HuH-7 (cell line): ENCODE results near the gene ATP6V0A4.
"Not testable (repeated sequence)": the region's sequence is repeated elsewhere in the genome, so short reads cannot be mapped to it uniquely, and the experiment has no call there.

Source experiments
- DNase-seq: peaks from one replicate; pipeline ENCODE4 v3.0.0; 2011; ENCODE audit warnings: low spot score

Gene ATP6V0A4

DNA sequence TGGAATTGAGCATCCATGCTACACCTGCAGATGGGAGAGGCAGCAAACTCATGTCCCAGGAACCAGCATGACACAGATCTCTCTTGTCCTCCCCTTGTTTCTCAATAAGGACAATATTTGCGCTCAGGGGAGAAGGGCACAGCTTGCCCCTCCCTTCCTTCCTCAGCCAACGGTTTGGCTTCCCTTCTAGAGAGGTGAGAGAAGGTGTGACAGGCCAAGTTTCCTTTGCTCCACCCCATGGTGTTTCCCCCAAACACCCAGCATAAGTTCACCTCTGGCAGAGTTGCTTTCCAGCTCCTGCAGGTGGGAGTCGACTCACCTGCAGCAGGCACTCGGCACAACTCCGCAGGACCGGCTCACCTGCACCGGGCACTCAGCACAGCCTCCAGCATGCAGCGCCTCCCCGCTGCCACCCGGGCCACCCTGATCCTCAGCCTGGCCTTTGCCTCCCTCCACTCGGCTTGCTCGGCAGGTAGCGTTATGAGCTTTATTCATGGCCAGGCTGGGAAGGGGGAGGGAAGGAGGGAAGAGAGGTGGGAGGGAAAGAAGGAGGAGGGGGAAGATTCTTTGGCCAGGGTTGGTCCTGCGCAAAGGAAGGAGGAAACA is at the start of gene ATP6V0A4, which contains the start of gene TMEM213:
Gene ATP6V0A4 (minus strand): TSS at position 482 of the 606 bp plus-strand sequence. CDS start 26,949 bp downstream, outside the sequence.
Gene TMEM213 (plus strand): TSS at position 280 of the 606 bp plus-strand sequence. CDS start 111 bp downstream, at position 391.
- DNase-seq: no peak

DNA sequence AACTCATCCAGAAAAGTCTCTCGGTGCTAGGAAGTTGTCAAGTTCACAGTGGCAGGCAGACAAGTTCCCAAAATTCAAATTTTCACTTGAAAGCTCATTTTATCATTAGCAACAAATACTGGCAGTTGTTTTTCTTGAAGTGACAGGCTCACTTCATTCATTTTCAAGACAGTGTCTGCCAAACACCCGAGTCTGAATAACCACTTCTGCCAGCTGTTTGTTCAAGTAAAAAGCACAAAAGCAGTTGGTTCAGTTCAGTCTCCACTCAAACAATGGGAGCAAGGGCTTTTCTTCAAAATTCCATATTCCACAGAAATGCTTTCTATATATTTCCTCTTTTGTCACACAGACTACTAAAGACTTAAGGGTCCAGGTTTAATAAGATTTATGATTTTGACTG is 47.7 kb upstream of the ATP6V0A4 start:
- no peak for DNase-seq

DNA sequence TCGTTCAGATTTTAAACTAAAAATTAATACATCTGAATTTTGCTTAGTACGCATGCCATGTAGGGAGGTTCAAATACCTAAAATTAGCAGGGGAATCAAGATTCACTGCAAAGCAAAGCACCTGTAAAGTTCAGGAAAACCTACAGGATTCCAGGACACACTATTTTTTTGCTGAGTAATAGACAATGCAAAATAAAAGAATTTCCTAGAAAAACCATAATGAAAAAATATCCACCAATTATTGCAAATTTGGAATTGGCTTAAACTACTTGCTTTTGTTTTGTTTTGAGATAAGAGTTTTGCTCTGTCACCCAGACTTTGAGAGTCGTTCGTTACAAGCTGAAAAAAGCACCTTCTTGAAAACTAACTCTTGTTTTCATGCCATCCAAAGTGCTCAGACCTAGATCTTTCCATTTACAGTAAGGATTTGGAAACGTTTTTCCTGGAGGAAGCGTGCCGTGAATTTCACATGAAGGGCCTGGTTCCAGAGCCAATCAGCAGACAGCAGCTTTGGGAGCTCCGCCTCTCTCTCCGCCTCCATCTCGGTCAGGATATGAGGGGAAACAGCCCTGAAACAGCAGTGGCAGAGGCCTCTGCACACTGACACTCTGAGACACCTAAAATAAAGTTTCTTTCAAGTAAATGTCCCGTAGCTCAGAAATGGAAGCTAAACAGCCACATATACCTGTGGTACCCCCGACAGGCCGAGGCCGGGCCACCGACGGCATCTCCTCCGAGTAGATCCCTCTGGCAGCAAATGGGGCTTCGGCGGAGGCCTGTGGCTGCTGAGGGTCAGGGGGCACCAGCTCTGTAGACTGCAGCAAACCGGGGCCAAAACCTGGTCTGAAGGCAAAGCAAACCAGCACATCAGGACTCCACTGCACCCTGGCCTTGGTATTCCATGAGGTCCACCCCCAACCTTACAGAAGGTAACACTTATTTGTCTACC is 45.9 kb upstream of the ATP6V0A4 start:
- DNase-seq: no peak

DNA sequence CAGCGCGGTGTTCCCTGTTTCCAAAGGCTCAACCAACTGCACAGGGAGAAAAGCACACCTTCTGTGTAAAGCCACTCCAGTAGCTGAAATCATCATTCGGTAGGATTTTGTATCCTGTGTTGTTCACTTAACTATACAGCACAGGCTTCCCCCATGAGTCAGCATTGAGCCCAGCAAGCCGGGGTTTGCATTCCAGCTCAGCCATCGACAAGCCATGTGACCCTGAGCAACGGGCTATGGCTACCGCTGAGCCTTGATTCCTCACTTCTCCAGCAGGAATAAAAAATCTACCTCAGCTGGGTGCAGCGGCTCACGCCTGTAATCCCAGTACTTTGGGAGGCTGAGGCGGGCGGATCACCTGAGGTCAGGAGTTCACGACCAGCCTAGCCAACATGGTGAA is 44.1 kb upstream of the ATP6V0A4 start:
- no peak for DNase-seq

DNA sequence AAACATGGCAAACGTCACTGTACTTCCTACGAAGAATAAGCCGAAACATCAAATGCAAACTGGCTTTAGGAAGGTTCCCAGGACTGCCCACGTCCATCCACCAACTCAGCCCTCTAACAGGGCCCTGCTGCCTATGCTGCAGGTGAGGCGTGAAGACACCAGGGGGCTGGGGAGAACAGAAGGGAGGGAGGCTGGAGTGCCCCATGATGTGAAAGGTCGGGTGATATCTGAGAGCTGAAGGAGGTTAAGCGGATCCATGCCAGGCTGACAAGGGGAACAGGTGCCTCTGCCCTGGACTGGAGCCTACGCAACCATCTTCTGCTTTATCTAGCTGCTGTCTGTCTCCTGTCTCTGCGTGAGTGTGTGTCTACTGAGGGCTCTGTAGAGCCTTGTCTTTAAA is 40.2 kb upstream of the ATP6V0A4 start:
- no peak for DNase-seq

DNA sequence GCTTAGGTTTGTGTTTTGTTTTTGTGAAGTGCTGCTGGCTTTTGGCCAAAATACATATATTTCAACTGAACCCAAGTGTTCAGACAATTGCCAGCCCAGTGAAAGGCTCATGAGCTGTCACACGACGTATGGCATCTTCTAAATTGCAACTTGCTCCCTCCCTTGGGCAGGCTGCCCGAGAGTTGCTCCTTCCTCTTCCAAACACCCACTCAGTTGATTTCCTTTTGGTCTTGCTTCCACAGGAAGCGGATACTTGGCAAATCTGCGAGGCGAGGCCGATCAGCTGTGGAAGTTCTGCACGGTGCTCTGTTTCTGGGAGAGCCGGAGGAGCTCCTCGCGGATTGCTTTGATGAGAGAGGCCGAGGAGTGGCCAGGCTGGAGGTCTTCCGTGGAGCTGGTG is 39.6 kb upstream of the ATP6V0A4 start:
- DNase-seq: no peak

DNA sequence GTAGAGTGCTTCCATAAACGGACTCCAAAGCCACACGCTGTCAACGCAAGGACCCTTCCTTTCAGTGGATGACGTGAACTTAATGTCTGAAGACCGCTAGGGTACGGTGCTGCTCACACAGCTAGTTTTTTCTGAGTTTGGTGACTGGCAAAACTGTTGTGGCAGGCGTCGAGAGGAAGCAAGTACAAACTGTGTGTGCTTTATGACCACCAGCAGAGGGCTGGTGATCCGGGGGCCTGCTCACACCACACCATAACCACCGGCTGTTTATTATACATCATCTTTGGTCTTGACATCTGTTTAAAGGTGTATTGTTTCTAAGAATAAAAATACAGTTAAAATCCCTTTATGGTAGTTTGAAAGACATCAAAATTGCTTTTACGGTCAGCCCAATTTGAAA is 37.1 kb upstream of the ATP6V0A4 start:
- no peak for DNase-seq

DNA sequence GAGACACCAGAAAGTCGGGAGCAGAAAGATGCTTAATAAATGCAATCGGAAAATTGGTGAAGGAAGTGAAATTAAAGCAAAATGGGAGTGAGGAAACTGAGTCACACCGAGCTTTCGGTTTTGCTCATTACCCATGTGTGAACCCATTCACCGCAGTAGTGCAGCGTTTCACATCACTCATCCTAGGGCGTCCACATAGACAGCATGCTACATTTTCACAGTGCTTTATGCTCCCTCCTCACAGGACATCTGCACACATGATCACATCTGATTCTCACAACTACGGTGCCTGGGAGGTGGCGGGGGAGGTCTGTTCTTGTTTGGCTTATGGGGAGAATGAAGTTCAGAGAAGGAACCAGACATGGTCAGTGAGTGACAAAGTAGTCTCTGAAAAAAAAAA is 36.6 kb upstream of the ATP6V0A4 start:
- DNase-seq: no peak

DNA sequence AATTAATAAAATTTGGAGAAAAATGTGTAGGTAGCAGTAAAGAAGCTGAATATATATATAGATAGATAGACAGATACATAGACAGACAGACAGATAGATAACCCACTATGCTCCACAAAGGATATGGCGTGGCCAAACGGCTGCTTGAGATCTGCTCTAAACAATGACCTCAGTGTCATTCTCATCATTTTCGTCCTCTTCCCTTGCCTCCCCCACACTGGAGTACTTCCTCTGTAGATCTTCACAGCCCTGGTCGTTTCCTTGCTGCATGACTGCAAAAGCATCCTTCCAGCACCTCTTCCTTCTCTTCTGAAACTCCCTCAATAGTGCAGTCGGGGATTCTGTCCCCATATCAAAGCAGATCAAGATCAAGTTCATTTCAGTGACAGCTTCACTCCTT is 35.6 kb upstream of the ATP6V0A4 start:
- no peak for DNase-seq

DNA sequence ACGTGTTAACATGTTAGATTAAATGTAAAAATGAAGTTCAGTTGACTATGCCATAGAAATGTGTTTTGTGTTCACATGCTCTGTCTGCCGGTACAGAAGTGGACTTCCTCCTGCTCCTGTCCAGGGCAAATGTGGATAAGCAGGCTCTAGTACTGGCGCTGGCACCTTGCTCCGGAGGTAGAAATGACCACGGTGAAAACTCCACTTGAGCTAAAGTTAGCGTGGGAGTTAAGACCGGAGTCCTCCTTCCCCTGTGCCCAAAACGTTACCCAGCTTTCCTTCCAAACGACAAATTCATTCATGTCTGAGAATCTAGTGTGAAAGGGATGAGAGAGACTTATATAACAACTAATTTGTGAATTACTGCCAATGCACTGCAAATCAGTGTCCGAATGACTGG is 35.0 kb upstream of the ATP6V0A4 start:
- no peak for DNase-seq

DNA sequence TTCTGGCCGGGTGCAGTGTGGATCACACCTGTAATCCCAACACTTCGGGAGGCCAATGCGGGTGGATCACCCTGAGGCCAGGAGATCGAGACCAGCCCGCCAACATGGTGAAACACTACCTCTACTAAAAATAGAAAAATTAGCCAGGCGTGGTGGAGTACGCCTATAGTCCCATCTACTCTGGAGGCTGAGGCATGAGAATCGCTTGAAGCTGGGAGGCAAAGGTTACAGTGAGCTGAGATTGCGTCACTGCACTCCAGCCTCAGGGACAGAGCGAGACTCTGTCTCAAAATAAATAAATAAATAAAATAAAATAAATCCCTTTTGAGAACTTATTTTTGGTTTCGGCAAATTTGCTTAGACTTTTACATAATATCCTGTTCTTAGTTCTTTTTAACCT is 31.3 kb upstream of the ATP6V0A4 start:
- no peak for DNase-seq

DNA sequence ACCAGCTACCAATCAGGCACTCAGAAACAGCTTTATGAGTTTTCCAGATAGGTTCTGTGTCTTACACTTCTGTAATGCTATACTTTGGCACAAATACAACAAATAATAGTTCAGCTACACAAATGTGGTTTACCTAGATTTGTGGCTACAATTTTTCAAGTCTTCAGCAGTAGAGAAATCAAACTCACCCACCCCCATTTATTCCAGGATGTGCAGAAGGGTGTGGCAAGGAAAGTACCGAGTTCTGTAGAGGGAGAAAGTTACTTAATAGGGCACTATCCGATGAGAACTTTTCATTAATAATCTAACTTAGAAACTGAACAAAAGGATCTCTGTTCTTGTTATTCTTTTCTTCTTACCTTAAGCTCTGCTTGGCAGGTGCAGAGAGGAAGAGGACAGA is 30.3 kb upstream of the ATP6V0A4 start:
- DNase-seq: no peak

DNA sequence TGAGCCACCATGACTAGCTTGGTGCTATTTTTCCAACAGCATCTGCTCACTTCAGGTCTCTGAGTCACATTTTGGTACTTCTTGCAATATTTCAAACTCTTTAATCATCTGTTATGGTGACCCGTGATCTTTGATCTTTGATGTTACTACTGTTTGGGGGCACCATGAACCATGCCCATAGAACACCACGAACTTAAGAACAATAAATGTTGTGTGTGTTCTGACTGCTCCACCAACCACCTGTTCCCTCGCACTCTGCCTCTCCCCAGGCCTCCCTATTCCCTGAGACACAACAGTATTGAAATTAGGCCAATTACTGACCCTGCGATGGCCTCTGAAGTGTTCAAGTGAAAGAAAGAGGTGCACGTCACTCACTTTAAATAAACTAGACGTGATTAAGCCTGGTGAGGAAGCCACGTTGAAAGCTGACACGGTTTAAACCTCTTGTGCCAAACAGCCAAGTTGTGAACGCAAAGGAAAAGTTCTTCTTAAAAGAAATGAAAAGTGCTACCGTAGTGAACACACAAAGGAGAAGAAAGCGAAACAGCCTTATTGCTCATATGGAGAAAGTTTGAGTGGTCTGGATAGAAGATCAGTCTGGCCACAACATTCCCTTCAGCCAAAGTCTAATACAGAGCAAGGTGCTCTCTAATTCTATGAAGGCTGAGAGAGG is 27.2 kb upstream of the ATP6V0A4 start:
- no peak for DNase-seq

DNA sequence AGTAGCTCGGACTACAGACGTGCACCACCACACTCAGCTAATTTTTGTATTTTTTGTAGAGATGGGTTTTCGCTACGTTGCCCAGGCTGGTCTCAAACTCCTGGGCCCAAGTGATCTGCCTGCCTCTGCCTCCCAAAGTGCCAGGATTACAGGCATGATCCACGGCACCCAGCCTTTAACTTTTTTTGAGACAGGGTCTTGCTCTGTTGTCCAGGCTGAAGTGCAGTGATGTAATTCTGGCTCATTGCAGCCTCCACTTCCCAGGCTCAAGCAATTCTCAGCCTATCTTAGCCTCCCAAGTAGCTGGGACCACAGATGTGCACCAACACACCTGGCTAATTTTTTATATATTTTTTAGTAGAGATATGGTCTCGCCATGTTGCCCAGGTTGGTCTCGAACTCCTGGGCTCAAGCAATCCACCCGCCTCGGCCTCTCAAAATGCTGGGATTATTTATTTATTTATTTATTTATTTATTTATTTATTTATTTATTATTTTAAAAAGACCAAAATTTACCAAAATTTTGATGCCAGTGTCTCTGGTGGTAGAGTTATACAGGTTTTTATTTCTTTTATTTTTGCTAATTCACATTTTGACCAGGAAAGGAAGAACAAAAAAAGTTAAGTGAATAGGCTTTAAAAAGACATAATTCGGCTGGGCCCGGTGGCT is 25.0 kb upstream of the ATP6V0A4 start:
- DNase-seq: no peak

DNA sequence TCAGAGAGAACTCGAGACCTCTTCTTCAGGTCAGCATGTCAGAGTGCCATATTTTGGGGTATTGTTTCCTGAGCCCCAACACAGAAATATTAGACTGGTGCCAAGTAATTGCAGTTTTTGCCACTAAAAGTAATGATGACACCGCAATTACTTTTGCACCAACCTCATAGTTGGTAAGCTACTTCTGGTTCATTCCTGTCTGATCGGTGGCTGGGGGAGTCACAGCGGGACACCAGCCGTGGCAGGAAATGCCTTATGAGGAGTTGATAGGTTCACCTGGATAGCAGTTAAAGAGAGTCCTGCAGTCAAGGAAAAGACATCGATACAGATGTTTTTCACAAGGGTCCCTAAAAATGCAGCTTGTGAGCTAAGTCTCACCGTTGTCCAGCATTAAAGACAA is 23.9 kb upstream of the ATP6V0A4 start:
- DNase-seq: no peak

DNA sequence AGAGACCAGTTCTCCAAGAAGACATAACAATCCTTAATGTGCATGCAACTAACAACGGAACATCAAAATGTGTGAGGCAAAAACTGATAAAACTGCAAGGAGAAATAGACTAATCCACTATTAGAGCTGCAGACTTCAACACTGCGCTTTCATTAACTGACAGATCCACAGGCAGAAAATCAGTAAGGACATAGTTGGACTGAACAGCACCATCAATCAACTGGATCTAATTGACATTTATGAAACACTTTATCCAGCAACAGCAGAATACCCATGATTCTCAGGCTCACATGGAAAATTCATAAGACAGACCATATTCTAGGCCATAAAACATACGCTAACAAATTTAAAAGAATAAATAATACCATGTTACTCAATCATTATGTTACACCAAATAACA is 21.6 kb upstream of the ATP6V0A4 start:
- DNase-seq: no peak

DNA sequence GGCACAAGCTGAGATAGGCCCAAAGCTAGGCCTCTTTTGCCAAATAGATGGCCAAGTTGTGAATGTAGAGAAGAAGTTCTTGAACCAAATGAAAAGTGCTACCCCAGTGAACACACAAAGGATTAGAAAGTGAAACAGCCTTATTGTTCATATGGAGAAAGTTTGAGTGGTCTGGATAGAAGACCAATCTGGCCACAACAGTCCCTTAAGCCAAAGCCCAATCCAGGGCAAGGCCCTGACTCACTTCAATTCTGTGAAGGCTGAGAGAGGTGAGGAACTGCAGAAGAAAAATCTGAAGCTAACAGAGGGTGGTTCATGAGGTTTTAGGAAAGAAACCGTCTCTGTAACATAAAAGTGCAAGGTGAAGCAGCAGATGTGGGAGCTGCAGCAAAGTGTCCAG is 18.7 kb upstream of the ATP6V0A4 start:
- DNase-seq: no peak

DNA sequence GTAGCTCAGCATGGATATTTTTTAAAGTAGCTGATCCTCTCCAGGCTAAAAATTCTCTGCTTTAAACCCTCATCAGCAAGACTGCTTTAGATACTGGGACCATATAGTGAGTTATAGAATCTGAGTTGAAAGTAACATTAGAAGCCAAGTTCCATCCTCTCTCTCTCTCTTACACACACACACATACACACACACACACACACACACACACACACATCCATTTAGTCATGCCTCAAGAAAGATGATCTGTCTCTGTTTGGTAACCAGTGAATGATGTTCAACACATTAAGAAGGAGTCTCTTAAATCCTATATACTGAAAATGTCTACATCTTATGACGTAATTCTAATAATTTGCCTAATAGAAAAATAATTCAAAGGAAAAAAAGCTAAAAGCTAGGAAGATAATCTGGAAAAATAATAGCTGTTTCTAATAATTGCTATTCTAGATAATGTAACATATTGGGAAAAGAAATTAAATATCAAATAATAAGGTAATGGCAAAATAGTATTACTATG is 16.9 kb upstream of the ATP6V0A4 start:
- no peak for DNase-seq

DNA sequence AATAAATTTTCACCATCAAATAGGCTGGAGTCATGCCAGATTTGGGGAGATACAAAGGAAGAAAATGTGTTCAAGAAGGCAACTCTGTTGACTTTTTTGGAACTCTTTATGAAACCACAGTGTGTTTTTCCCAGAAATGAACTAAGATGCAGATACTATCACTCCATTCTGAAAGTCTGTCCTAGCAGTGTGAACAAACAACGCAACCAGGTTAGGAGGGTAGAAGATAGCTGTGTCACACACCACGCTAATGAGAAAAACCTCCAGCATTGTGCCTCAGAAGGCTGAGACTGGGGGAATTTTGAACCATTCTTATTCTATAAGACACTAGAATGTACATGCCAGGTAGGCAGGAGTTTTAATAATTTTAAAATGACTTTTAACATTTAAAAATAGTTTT is 15.9 kb upstream of the ATP6V0A4 start:
- DNase-seq: no peak

DNA sequence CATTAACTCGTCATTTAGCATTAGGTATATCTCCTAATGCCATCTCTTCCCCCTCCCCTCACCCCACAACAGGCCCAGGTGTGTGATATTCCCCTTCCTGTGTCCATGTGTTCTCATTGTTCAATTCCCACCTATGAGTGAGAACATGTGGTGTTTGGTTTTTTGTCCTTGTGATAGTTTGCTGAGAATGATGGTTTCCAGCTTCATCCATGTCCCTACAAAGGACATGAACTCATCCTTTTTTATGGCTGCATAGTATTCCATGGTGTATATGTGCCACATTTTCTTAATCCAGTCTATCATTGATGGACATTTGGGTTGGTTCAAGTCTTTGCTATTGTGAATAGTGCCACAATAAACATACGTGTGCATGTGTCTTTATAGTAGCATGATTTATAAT is 13.3 kb upstream of the ATP6V0A4 start:
- DNase-seq: not testable (repeated sequence)

DNA sequence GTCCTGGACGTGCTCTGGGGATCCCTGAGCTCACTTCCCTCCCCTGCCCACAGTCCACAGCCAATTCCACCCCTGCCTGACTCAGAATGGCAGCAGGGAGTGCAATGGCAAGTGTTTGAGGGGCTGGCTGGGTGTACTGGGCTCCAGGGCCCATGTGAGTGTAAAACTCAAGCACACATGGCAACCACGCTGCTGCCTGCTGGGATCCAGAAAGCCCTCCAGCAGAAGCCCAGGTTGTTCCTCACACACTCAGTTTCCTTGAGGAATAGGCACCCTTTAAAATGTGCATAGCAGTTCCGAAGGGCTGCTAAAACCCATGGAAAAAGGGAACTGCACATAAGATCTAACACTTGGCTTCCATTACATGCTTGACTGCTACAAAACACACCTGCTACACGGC is 11.3 kb upstream of the ATP6V0A4 start:
- DNase-seq: no peak

DNA sequence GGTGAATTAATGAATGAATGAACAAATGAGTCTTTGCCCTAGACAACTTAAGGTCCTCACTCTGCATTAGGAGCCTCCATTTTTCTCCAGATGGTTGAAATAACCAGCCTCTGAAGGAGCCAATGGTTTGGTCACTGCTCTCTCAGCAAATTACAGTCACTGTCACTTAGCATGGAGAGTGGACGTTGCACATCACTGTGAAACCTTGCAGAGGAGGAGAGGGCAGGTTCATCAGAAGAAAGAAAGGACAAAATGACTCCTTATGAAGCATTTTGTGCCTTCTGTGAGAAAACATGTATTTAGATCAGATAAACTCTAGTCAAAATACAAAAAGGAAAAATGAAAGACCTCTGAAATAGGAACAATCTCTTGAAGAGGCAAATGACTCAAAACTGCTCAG is 6.6 kb upstream of the ATP6V0A4 start:
- no peak for DNase-seq
